Activated CD4-positive, alpha-beta T cell treated with anti-CD3 and anti-CD28 coated beads for 4 hours (primary cell): ENCODE results near the gene CTDSP2.
"Not testable (repeated sequence)": the region's sequence is repeated elsewhere in the genome, so short reads cannot be mapped to it uniquely, and the experiment has no call there.

Experiments used
- DNase-seq, 2 donors: peaks; one replicate each; pipeline ENCODE4 v3.0.0-alpha.2; 2020

The CTDSP2 gene

GRCh38 chr12:57846577-57847319, at the start of gene CTDSP2:
Gene CTDSP2, minus strand, starts transcription at chr12:57846729. Its CDS starts 294 bp downstream, at chr12:57846435.
- peak; percentile 90 to 92 for DNase-seq

- DNase-seq, result peak in 1 of 2 donors; percentile 11
Measured at GRCh38 chr12:57896115-57896433, 49.5 kb upstream of the CTDSP2 start.

- no peak for DNase-seq
Measured at GRCh38 chr12:57895389-57896114, 49.0 kb upstream of the CTDSP2 start.

- peak in 1 of 2 donors; percentile 16 for DNase-seq
Measured at GRCh38 chr12:57894399-57895292, 48.1 kb upstream of the CTDSP2 start.

- DNase-seq, result no peak
Measured at GRCh38 chr12:57893431-57894353, 47.2 kb upstream of the CTDSP2 start.

GRCh38 chr12:57892232-57892972, 45.9 kb upstream of the CTDSP2 start:
- DNase-seq, result no peak

GRCh38 chr12:57891542-57892228, 45.2 kb upstream of the CTDSP2 start:
- no peak for DNase-seq

GRCh38 chr12:57890191-57891115, 43.9 kb upstream of the CTDSP2 start:
- no peak for DNase-seq

- DNase-seq, result no peak
Measured at GRCh38 chr12:57889500-57889989, 43.0 kb upstream of the CTDSP2 start.

GRCh38 chr12:57888409-57889157, 42.1 kb upstream of the CTDSP2 start:
- DNase-seq, result peak in 1 of 2 donors; percentile 33

GRCh38 chr12:57887631-57888408, 41.3 kb upstream of the CTDSP2 start:
- no peak for DNase-seq

GRCh38 chr12:57886964-57887363, 40.4 kb upstream of the CTDSP2 start:
- DNase-seq, result not testable (repeated sequence)

GRCh38 chr12:57886542-57886941, 40.0 kb upstream of the CTDSP2 start:
- DNase-seq, result no peak

- no peak for DNase-seq
Measured at GRCh38 chr12:57885207-57885606, 38.7 kb upstream of the CTDSP2 start.

GRCh38 chr12:57883700-57884099, 37.2 kb upstream of the CTDSP2 start:
- no peak for DNase-seq

GRCh38 chr12:57883057-57883456, 36.5 kb upstream of the CTDSP2 start:
- DNase-seq, result no peak

GRCh38 chr12:57882575-57882974, 36.0 kb upstream of the CTDSP2 start:
- no peak for DNase-seq

GRCh38 chr12:57881475-57881874, 34.9 kb upstream of the CTDSP2 start:
- no peak for DNase-seq
